Neural progenitor cell (in vitro differentiated cells): ENCODE results near the gene DHRS3. TPM values are rescaled to one million over a fixed set of nuclear protein-coding genes. Genes with fewer than 3 reads are reported as not detected.

Source experiments
- DNase-seq: peaks from one replicate; pipeline ENCODE4 v3.0.0-alpha.2; 2016; ENCODE audit warnings: low spot score
- H2AFZ ChIP-seq: fragments of 200-600 bp; sonication (generic); replicated peaks from 2 replicates; pipeline ENCODE4 v1.6.1; 2016; ENCODE audit warnings: antibody characterized with exemption
- H3F3A ChIP-seq: fragments of 200-600 bp; sonication (generic); 2 replicates; pipeline ENCODE4 v1.6.1; 2016; ENCODE audit warnings: antibody characterized with exemption, low read depth
- H3K27ac ChIP-seq: fragments of 200-600 bp; sonication (generic); 2 replicates; pipeline ENCODE4 v1.5.1; 2016; ENCODE audit warnings: mild to moderate bottlenecking
- H3K27me3 ChIP-seq: fragments of 200-600 bp; sonication (generic); 2 replicates; pipeline ENCODE4 v1.6.1; 2016; ENCODE audit warnings: mild to moderate bottlenecking, moderate library complexity
- H3K36me3 ChIP-seq: fragments of 200-600 bp; sonication (generic); 2 replicates; pipeline ENCODE4 v1.5.1; 2016
- H3K4me1 ChIP-seq: fragments of 200-600 bp; sonication (generic); 2 replicates; pipeline ENCODE4 v1.6.1; 2016; ENCODE audit warnings: mixed run types
- H3K4me2 ChIP-seq: fragments of 200-600 bp; sonication (generic); 2 replicates; pipeline ENCODE4 v1.6.1; 2016
- H3K4me3 ChIP-seq: fragments of 200-600 bp; sonication (generic); 2 replicates; pipeline ENCODE4 v1.5.1; 2016
- H3K79me2 ChIP-seq: fragments of 200-600 bp; sonication (generic); 2 replicates; pipeline ENCODE4 v1.6.1; 2016; ENCODE audit warnings: low read depth
- H3K9ac ChIP-seq: fragments of 200-600 bp; sonication (generic); 2 replicates; pipeline ENCODE4 v1.6.1; 2016
- H3K9me3 ChIP-seq: fragments of 200-600 bp; sonication (generic); 2 replicates; pipeline ENCODE4 v1.5.1; 2016; ENCODE audit warnings: low read depth
- H4K20me1 ChIP-seq: fragments of 200-600 bp; sonication (generic); 2 replicates; pipeline ENCODE4 v1.6.1; 2016; ENCODE audit warnings: low read depth
- H3K27ac Mint-ChIP-seq: 3 replicates; pipeline ENCODE4 v1.8.0; 2021; ENCODE audit warnings: mixed read lengths
- H3K27me3 Mint-ChIP-seq: 2 replicates; pipeline ENCODE4 v1.8.0; 2022; ENCODE audit warnings: low read depth, mild to moderate bottlenecking, inconsistent platforms, moderate library complexity, mixed read lengths; ENCODE audit not compliant: insufficient read depth
- H3K36me3 Mint-ChIP-seq: 3 replicates; pipeline ENCODE4 v1.8.0; 2021; ENCODE audit warnings: mixed read lengths
- H3K4me1 Mint-ChIP-seq: 3 replicates; pipeline ENCODE4 v1.8.0; 2021; ENCODE audit warnings: mixed read lengths
- H3K4me3 Mint-ChIP-seq: 3 replicates; pipeline ENCODE4 v1.8.0; 2021; ENCODE audit warnings: mild to moderate bottlenecking, moderate library complexity, mixed read lengths
- H3K9me3 Mint-ChIP-seq: 3 replicates; pipeline ENCODE4 v1.8.0; 2020; ENCODE audit warnings: mixed read lengths
- CTCF ChIP-seq: fragments of 200-600 bp; sonication (generic); IDR thresholded peaks from 2 replicates; pipeline ENCODE4 v1.5.1; 2017; ENCODE audit warnings: antibody characterized with exemption, mild to moderate bottlenecking
- EZH2 ChIP-seq: fragments of 200-600 bp; sonication (generic); IDR thresholded peaks from 2 replicates; pipeline ENCODE4 v1.6.1; 2017; ENCODE audit warnings: antibody characterized with exemption, mild to moderate bottlenecking, moderate library complexity
- EZH2phosphoT487 ChIP-seq: fragments of 200-600 bp; sonication (generic); IDR thresholded peaks from 2 replicates; pipeline ENCODE4 v1.6.1; 2017; ENCODE audit warnings: antibody characterized with exemption
- total RNA-seq: library from RNA; depleted of rRNA; stranded (reverse); fragments of >200 nt; gene quantifications from 2 replicates; pipeline ENCODE4 v1.2.3, GENCODE V29; 2015; ENCODE audit warnings: low replicate concordance

Gene DHRS3
- total RNA-seq, 1 donor from 2014 or later: 4.3 TPM

GRCh38 chr1:12608311-12608957 lies 9.6 kb downstream of the DHRS3 start:
- Histone ChIP-seq H3K4me2 (no peak overlapping the region), H3K27me3 (no peaks in the 10 kb centered on the region), H2AFZ (no peak overlapping the region), H3F3A (peaks cover 6% of the 10 kb centered on the region), H3K4me1 (no peaks in the 10 kb centered on the region), H3K79me2 (peaks cover 5% of the 10 kb centered on the region), H3K36me3 (no peaks in the 10 kb centered on the region), H3K27ac (no peak overlapping the region), H3K9me3 (no peaks in the 10 kb centered on the region), H4K20me1 (no peaks in the 10 kb centered on the region), H3K9ac (no peak overlapping the region), H3K4me3 (no peak overlapping the region)
- no peak for DNase-seq
- H3K4me1 Mint-ChIP-seq: peaks cover 15% of the 10 kb centered on the region
- no peak overlapping the region for H3K4me3 Mint-ChIP-seq
- H3K27me3 Mint-ChIP-seq: peaks cover 22% of the 10 kb centered on the region
- H3K27ac Mint-ChIP-seq: no peak overlapping the region
- TF ChIP-seq EZH2 (no peak), CTCF (no peak), EZH2phosphoT487 (no peak)
- H3K36me3 Mint-ChIP-seq: no peaks in the 10 kb centered on the region
- H3K9me3 Mint-ChIP-seq: peaks cover 2% of the 10 kb centered on the region

DNA sequence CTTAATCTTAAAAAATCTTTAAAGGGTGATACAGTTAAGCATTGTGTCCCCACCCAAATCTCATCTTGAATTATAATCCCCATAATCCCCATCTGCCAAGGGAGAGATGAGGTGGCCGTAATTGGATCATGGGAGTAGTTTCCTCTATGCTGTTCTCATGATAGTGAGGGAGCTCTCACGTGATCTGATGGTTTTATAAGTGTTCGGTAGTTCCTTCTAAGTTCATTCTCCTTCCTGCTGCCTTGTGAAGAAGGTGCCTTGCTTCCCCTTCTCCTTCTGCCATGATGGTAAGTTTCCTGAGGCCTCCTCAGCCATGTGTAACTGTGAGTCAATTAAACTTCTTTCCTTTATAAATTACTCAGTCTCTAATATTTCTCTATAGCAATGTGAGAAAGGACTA lies 10.7 kb downstream of the DHRS3 start:
- Histone ChIP-seq H3K79me2 (no peaks in the 10 kb centered on the region), H3K4me1 (no peaks in the 10 kb centered on the region), H2AFZ (no peak overlapping the region), H3K27ac (no peak overlapping the region), H3K4me2 (no peak overlapping the region), H3K27me3 (no peaks in the 10 kb centered on the region), H3F3A (peaks cover 6% of the 10 kb centered on the region), H3K4me3 (no peak overlapping the region), H3K9me3 (no peaks in the 10 kb centered on the region), H4K20me1 (no peaks in the 10 kb centered on the region), H3K9ac (no peak overlapping the region), H3K36me3 (no peaks in the 10 kb centered on the region)
- peaks cover 18% of the 10 kb centered on the region for H3K27me3 Mint-ChIP-seq
- no peak for DNase-seq
- H3K4me1 Mint-ChIP-seq: peaks cover 24% of the 10 kb centered on the region
- no peak overlapping the region for H3K27ac Mint-ChIP-seq
- no peak for TF ChIP-seq EZH2phosphoT487
- H3K4me3 Mint-ChIP-seq: no peak overlapping the region
- H3K36me3 Mint-ChIP-seq: no peaks in the 10 kb centered on the region
- peaks cover 2% of the 10 kb centered on the region for H3K9me3 Mint-ChIP-seq

DNA sequence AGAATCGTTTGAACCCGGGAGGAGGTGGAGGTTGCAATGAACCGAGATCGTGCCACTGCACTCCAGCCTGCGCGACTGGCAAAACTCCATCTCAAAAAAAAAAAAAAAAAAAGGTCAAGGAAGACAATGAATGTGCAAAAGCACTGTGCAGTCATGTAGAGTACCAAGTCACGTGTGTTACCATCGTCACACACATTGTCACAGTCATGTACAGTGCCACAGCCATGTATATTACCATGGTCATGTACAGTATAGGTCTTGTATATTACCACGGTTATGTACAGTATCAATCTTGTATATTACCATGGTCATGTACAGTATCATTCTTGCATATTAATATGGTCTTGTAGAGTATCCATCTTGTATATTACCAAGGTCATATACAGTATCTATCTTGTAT lies 13.0 kb downstream of the DHRS3 start:
- Histone ChIP-seq H3K27me3 (no peaks in the 10 kb centered on the region), H3K79me2 (no peaks in the 10 kb centered on the region), H3K36me3 (no peaks in the 10 kb centered on the region), H3K4me2 (no peak overlapping the region), H3K27ac (no peak overlapping the region), H3F3A (peaks cover 6% of the 10 kb centered on the region), H2AFZ (no peak overlapping the region), H3K4me3 (no peak overlapping the region), H3K9ac (no peak overlapping the region), H3K9me3 (no peaks in the 10 kb centered on the region), H4K20me1 (no peaks in the 10 kb centered on the region), H3K4me1 (no peaks in the 10 kb centered on the region)
- TF ChIP-seq EZH2phosphoT487 (no peak), EZH2 (no peak), CTCF (no peak)
- H3K27me3 Mint-ChIP-seq: peaks cover 27% of the 10 kb centered on the region
- H3K4me1 Mint-ChIP-seq: peaks cover 40% of the 10 kb centered on the region
- H3K36me3 Mint-ChIP-seq: no peaks in the 10 kb centered on the region
- H3K9me3 Mint-ChIP-seq: peaks cover 2% of the 10 kb centered on the region
- H3K27ac Mint-ChIP-seq: no peak overlapping the region
- no peak for DNase-seq
- H3K4me3 Mint-ChIP-seq: no peak overlapping the region

GRCh38 chr1:12604114-12604874 lies 13.7 kb downstream of the DHRS3 start:
- TF ChIP-seq CTCF (no peak), EZH2phosphoT487 (no peak), EZH2 (no peak)
- Mint-ChIP-seq H3K9me3 (peaks cover 2% of the 10 kb centered on the region), H3K27me3 (peaks cover 27% of the 10 kb centered on the region), H3K4me3 (peak overlapping the region; percentile 3), H3K4me1 (peaks cover 46% of the 10 kb centered on the region), H3K36me3 (no peaks in the 10 kb centered on the region), H3K27ac (peak overlapping the region; percentile 36)
- no peak for DNase-seq
- no peak overlapping the region for H2AFZ ChIP-seq
- H3K27ac ChIP-seq: no peak overlapping the region
- H3K36me3 ChIP-seq: no peaks in the 10 kb centered on the region
- peaks cover 6% of the 10 kb centered on the region for H3F3A ChIP-seq
- no peaks in the 10 kb centered on the region for H3K4me1 ChIP-seq
- H3K4me3 ChIP-seq: no peak overlapping the region
- H3K4me2 ChIP-seq: no peak overlapping the region
- no peaks in the 10 kb centered on the region for H4K20me1 ChIP-seq
- H3K27me3 ChIP-seq: no peaks in the 10 kb centered on the region
- H3K79me2 ChIP-seq: no peaks in the 10 kb centered on the region
- H3K9me3 ChIP-seq: no peaks in the 10 kb centered on the region
- H3K9ac ChIP-seq: no peak overlapping the region
